LNCAP (cell line): ENCODE results near the gene FANCB.

ENCODE experiments used
- TF ChIP-seq, protein P1 (sequence below): fragments of 450-650 bp; IDR thresholded peaks from 2 replicates; pipeline ENCODE4 v1.5.1; 2017; ENCODE audit warnings: mild to moderate bottlenecking

The FANCB gene

DNA sequence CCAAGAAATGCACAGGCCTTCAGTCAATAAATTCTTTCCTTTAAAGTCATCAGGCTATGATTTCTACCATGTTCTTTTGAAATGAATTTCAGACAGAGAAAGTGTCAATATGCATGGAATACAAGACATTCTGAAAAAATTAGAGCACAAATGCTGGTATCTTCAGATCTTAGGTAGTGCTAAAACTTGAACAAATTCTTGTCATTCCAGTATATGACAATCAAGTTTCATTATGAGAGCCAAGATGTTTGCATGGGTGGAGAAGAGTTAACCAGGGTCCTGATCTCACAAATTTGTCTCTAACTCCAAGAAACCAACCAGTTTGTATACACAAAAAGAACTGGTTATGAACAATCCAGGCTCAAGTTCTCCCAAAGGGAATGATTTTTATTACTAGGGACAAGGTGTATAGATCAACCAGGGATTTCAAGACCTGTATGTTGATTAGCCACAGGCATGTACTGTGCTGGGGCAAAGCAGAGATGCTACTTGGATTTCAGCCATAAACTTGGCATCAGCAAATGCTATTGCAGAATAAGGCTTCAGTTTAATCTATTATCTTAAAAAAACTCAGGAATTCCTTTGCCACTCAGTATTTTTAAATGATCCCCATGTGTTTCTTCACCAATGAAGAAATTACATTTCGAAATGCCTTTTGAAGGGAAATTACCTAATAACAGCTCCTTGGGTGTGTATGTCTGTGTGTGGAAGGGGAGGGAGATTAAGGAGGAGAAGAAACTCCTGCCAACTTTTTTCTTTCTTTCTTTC is 69.7 kb downstream of the FANCB start:
- TF ChIP-seq, protein P1, sequence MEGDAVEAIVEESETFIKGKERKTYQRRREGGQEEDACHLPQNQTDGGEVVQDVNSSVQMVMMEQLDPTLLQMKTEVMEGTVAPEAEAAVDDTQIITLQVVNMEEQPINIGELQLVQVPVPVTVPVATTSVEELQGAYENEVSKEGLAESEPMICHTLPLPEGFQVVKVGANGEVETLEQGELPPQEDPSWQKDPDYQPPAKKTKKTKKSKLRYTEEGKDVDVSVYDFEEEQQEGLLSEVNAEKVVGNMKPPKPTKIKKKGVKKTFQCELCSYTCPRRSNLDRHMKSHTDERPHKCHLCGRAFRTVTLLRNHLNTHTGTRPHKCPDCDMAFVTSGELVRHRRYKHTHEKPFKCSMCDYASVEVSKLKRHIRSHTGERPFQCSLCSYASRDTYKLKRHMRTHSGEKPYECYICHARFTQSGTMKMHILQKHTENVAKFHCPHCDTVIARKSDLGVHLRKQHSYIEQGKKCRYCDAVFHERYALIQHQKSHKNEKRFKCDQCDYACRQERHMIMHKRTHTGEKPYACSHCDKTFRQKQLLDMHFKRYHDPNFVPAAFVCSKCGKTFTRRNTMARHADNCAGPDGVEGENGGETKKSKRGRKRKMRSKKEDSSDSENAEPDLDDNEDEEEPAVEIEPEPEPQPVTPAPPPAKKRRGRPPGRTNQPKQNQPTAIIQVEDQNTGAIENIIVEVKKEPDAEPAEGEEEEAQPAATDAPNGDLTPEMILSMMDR = no peak

- TF ChIP-seq, protein P1 = no peak
Measured at GRCh38 chrX:14801136-14801535, 71.7 kb downstream of the FANCB start.

- TF ChIP-seq, protein P1 = no peak
Measured at GRCh38 chrX:14798805-14799397, 74.0 kb downstream of the FANCB start.
